H1 (cell line): Measurements from ENCODE around the gene JPH3. TPM values are rescaled to one million over a fixed set of nuclear protein-coding genes. Genes with fewer than 3 reads are reported as not detected.

Experiments
- CHD2 ChIP-seq: IDR thresholded peaks from 2 replicates; pipeline ENCODE4 v1.6.1; 2012; ENCODE audit warnings: low read length, improper control_type of control experiment
- RNF2 ChIP-seq: fragments of 200-900, 300-1000 bp; sonication (generic); IDR thresholded peaks from 2 replicates; pipeline ENCODE4 v1.7.1; 2016; ENCODE audit warnings: borderline replicate concordance, low read depth, mild to moderate bottlenecking, antibody characterized with exemption, low read length; ENCODE audit not compliant: poor library complexity, severe bottlenecking; ENCODE audit errors: missing control alignments
- SP2 ChIP-seq: IDR thresholded peaks from 2 replicates; pipeline ENCODE4 v1.6.1; 2012; ENCODE audit warnings: mild to moderate bottlenecking, low read length, inconsistent platforms
- TAF7 ChIP-seq: optimal IDR thresholded peaks from 2 replicates; pipeline ENCODE3; 2011; ENCODE audit warnings: low read depth, mild to moderate bottlenecking, inconsistent platforms, low read length, moderate library complexity, borderline replicate concordance
- polyA plus RNA-seq, 7 experiments: library from polyadenylated mRNA; depleted of rRNA in 3 of 7; stranded (reverse) in 5 of 7; unstranded in 2 of 7; fragments of >200 nt in 5 of 7; fragments of 200-250 nt in 2 of 7; gene quantifications; 1 replicate in 5 of 7; 2 replicates in 1 of 7; 4 replicates in 1 of 7; pipeline versions ENCODE4 v1.2.1 to v1.2.3, GENCODE V29; 2011 to 2013; ENCODE audit warnings: missing spikeins in 2 of 7, mixed read lengths in 2 of 7
- total RNA-seq: library from RNA; stranded (reverse); fragmentation: NEBNext Ultra II Directional; extraction: Animal tissue kit (Norgen Biotek cat#: 25700); gene quantifications from 2 replicates; pipeline ENCODE4 v1.2.1, GENCODE V29; 2021
- TF ChIP-seq, protein P1 (sequence below): IDR thresholded peaks from 2 replicates; pipeline ENCODE4 v1.6.1; 2011; ENCODE audit warnings: low read length, improper control_type of control experiment

Gene JPH3
- total and polyA plus RNA-seq, 2 of the 8 experiments (the other 6 are each of a cell fraction or from before 2014, with no cell fraction given): 10.3 to 28.3 TPM

DNA sequence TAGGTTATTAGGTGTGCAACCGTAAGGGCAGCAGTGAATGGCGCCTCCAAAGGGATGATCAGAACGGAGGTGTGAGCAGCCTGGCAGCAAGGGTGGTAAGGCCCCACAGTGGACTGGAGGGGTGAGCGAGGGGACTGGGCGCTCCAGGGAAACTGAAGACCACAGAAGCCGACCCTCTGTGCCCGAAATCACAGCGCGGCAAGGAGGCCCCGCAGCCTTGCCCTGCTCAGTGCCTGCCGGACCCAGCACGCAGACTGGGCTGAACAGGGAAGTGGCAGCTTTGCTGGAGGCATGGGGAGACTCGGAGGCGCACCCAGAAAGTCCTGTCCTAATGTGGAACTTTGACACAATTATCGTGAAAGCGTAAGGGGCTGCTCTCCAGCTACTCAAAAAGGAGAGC, 125.0 kb downstream of the JPH3 start (continued):
- TF ChIP-seq, protein P1, sequence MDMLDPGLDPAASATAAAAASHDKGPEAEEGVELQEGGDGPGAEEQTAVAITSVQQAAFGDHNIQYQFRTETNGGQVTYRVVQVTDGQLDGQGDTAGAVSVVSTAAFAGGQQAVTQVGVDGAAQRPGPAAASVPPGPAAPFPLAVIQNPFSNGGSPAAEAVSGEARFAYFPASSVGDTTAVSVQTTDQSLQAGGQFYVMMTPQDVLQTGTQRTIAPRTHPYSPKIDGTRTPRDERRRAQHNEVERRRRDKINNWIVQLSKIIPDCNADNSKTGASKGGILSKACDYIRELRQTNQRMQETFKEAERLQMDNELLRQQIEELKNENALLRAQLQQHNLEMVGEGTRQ: no peak
- TF ChIP-seq TAF7 (no peak), RNF2 (no peak), CHD2 (no peak), SP2 (no peak)
